Endothelial cell of umbilical vein (primary cell): ENCODE results near the gene ADTRP. TPM values are rescaled to one million over a fixed set of nuclear protein-coding genes. Genes with fewer than 3 reads are reported as not detected.

ENCODE experiments used
- BruUV-seq: library from RNA; stranded (reverse); fragments of 400-500 nt; replicated peaks from 2 replicates; lab custom pipeline; 2021; lab: Mats Ljungman, UMichigan
- CTCF ChIA-PET: fragments of 300-600, 350-600 bp; sonication (Branson Sonifier 250); formaldehyde crosslinking; loops from one replicate; lab custom pipeline; 2021; ENCODE audit warnings: antibody characterized with exemption, inconsistent platforms; lab: Charles Lee
- POLR2A ChIA-PET: fragments of 300-600, 350-600 bp; sonication (Branson Sonifier 250); formaldehyde crosslinking; loops from one replicate; lab custom pipeline; 2021; ENCODE audit warnings: antibody characterized with exemption, inconsistent platforms; lab: Charles Lee
- DNase-seq: peaks from one replicate; pipeline ENCODE4 v3.0.0-alpha.2; 2011; ENCODE audit warnings: low read depth, low spot score
- FAIRE-seq: peaks from 2 replicates; lab custom pipeline; 2011; peaks lifted over from hg19 to GRCh38; lab: Jason Lieb, UNC
- H2AFZ ChIP-seq: 2 replicates; pipeline ENCODE4 v1.6.0; 2012; ENCODE audit warnings: low read depth, low read length, control low read depth, inconsistent platforms
- H3K27ac ChIP-seq: 2 replicates; pipeline ENCODE4 v1.5.1; 2011; ENCODE audit warnings: low read depth, mild to moderate bottlenecking, control low read depth, low read length, moderate library complexity; ENCODE audit not compliant: insufficient read depth
- H3K27me3 ChIP-seq, 2 experiments: 2 replicates each; pipeline versions ENCODE4 v1.6.0 to v1.6.1; 2011; ENCODE audit warnings: low read length in 2 of 2, mixed read lengths in 1 of 2; ENCODE audit not compliant: control insufficient read depth in 2 of 2, insufficient read depth in 2 of 2
- H3K36me3 ChIP-seq, 2 experiments: 2 replicates in 1 of 2; 3 replicates in 1 of 2; pipeline ENCODE4 v1.5.1; 2011; ENCODE audit warnings: low read length in 2 of 2, mild to moderate bottlenecking in 1 of 2, moderate library complexity in 1 of 2; ENCODE audit not compliant: control insufficient read depth in 2 of 2, insufficient read depth in 2 of 2; ENCODE audit errors: extremely low read depth in 1 of 2
- H3K4me1 ChIP-seq: 3 replicates; pipeline ENCODE4 v1.5.1; 2011; ENCODE audit warnings: mild to moderate bottlenecking, low read length; ENCODE audit not compliant: control insufficient read depth, insufficient read depth; ENCODE audit errors: extremely low read depth
- H3K4me2 ChIP-seq: 2 replicates; pipeline ENCODE4 v1.6.1; 2011; ENCODE audit warnings: low read length, control low read depth, mixed read lengths; ENCODE audit not compliant: insufficient read depth
- H3K4me3 ChIP-seq, 3 experiments: fragments of 200-600 bp in 1 of 3; sonication (generic), shearing (Covaris generic) in 1 of 3; replicated peaks in 1 of 3; 2 replicates each; pipeline ENCODE4 v1.5.1; 2011 to 2016; ENCODE audit warnings: control low read depth in 3 of 3, low read length in 3 of 3, mild to moderate bottlenecking in 2 of 3, inconsistent platforms in 1 of 3, low read depth in 1 of 3, moderate library complexity in 1 of 3; ENCODE audit not compliant: insufficient read depth in 1 of 3
- H3K79me2 ChIP-seq: 2 replicates; pipeline ENCODE4 v1.6.0; 2012; ENCODE audit warnings: low read length, inconsistent platforms; ENCODE audit not compliant: control insufficient read depth, insufficient read depth
- H3K9ac ChIP-seq: replicated peaks from 2 replicates; pipeline ENCODE3; 2011; ENCODE audit warnings: low read length, control low read depth; ENCODE audit not compliant: insufficient read depth; ENCODE audit errors: extremely low read depth
- H3K9me1 ChIP-seq: replicated peaks from 3 replicates; pipeline ENCODE4 v1.6.0; 2011; ENCODE audit warnings: mild to moderate bottlenecking, low read length; ENCODE audit not compliant: control insufficient read depth, insufficient read depth; ENCODE audit errors: extremely low read depth
- H3K9me3 ChIP-seq: replicated peaks from 2 replicates; pipeline ENCODE4 v1.5.1; 2012; ENCODE audit warnings: low read length, inconsistent platforms; ENCODE audit not compliant: control insufficient read depth, insufficient read depth
- H4K20me1 ChIP-seq: replicated peaks from 2 replicates; pipeline ENCODE3; 2011; ENCODE audit warnings: mild to moderate bottlenecking, low read length; ENCODE audit not compliant: control insufficient read depth, insufficient read depth; ENCODE audit errors: extremely low read depth
- FOS ChIP-seq: IDR thresholded peaks from 2 replicates; pipeline ENCODE4 v1.6.1; 2011; ENCODE audit warnings: mild to moderate bottlenecking, low read length, moderate library complexity, borderline replicate concordance; ENCODE audit not compliant: insufficient read depth
- GATA2 ChIP-seq: IDR thresholded peaks from 2 replicates; pipeline ENCODE4 v1.7.0; 2011; ENCODE audit warnings: low read depth, mild to moderate bottlenecking, moderate library complexity, mixed read lengths, low read length; ENCODE audit not compliant: insufficient read length, insufficient read depth
- JUN ChIP-seq: IDR thresholded peaks from 2 replicates; pipeline ENCODE4 v1.6.1; 2011; ENCODE audit warnings: borderline replicate concordance, low read depth; ENCODE audit not compliant: insufficient read length, insufficient read depth
- MYC ChIP-seq: IDR thresholded peaks from one replicate; pipeline ENCODE4 v1.6.1; 2011; ENCODE audit warnings: mild to moderate bottlenecking, low read depth, low read length
- POLR2A ChIP-seq: IDR thresholded peaks from 2 replicates; pipeline ENCODE4 v1.6.1; 2012; ENCODE audit warnings: low read depth, mild to moderate bottlenecking, control low read depth, low read length
- POLR2AphosphoS5 ChIP-seq: IDR thresholded peaks from 2 replicates; pipeline ENCODE4 v1.6.1; 2012; ENCODE audit warnings: low read depth, mild to moderate bottlenecking, control low read depth, low read length, moderate library complexity; ENCODE audit not compliant: insufficient read depth
- dilution Hi-C: fragments of 300-500 bp; cut with MboI; formaldehyde crosslinking; loops from one replicate; pipeline ENCODE4 v1.15.0; 2019; ENCODE audit warnings: low sequenced_read_pairs; ENCODE audit not compliant: extremely low pct_ligation_motif_present
- intact Hi-C: fragments of 100-400 bp; cut with micrococcal nuclease; formaldehyde crosslinking; loops from one replicate; pipeline ENCODE4 v1.10.0; 2022
- polyA plus RNA-seq, 4 experiments: library from polyadenylated mRNA; depleted of rRNA in 3 of 4; stranded (reverse) in 3 of 4; unstranded in 1 of 4; fragments of >200 nt; gene quantifications; 2 replicates each; pipeline versions ENCODE4 v1.2.1 to v1.2.3, GENCODE V29; 2011 to 2012; ENCODE audit warnings: missing spikeins in 1 of 4
- total RNA-seq: library from RNA; stranded (reverse); gene quantifications from 2 replicates; pipeline ENCODE4 v1.2.3, GENCODE V29; 2021
- TF ChIP-seq, protein P1 (sequence below), 2 donors: IDR thresholded peaks; 1 replicate in 1 of 2; 2 replicates in 1 of 2; pipeline ENCODE4 v1.5.1; 2011; ENCODE audit warnings: low read length in 2 of 2, mild to moderate bottlenecking in 2 of 2, moderate library complexity in 2 of 2, control low read depth in 1 of 2, inconsistent platforms in 1 of 2, low read depth in 1 of 2; ENCODE audit not compliant: insufficient read depth in 1 of 2; ENCODE audit errors: extremely low read depth in 1 of 2
- TF ChIP-seq, protein P2 (sequence below): IDR thresholded peaks from 2 replicates; pipeline ENCODE4 v1.6.1; 2011; ENCODE audit not compliant: insufficient read depth, insufficient read length

The ADTRP gene
- total and polyA plus RNA-seq, 2 donors (not counting 3 experiments of a cell fraction or from before 2014, with no cell fraction given) = 3.3 to 4.4 TPM

DNA sequence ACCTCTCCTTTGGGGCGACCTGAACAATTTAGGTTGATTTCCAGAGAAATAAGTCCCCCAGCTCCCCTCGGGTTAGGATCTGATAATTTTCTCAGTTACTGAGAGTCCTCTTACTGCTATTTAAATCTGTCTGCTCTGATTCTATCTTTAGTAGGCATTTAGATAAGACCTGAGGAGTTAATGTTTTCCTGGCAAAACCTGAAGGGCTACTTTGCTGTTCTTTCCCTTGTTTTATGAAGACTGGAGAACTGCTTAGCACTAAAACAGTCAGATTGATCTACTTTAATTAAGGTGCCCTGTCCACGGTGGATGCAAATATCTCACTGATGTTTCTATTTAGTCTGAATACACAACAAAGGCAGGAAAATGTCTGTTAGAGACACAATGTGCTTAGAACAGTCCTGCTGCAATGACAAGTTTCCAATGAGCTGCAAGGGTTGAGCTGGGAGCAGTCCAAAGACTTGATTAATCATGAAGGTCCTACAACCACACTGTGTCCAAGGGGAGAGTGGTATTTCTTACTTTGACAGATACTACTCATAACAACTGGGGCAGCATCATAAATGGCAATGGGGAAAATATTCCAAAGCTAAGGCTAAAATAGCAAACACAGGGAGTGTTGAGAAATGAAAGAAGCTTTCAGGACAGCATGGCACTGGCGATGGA lies 15.7 kb downstream of the ADTRP start:
- dilution Hi-C loops = loop anchor here (25.0 kb wide), 1 partner anchor 524 kb away; the partner anchor contains the start of gene EDN1
- TF ChIP-seq GATA2 (no peak), POLR2A (no peak), FOS (no peak), JUN (no peak), MYC (no peak), POLR2AphosphoS5 (no peak)
- TF ChIP-seq, protein P1, sequence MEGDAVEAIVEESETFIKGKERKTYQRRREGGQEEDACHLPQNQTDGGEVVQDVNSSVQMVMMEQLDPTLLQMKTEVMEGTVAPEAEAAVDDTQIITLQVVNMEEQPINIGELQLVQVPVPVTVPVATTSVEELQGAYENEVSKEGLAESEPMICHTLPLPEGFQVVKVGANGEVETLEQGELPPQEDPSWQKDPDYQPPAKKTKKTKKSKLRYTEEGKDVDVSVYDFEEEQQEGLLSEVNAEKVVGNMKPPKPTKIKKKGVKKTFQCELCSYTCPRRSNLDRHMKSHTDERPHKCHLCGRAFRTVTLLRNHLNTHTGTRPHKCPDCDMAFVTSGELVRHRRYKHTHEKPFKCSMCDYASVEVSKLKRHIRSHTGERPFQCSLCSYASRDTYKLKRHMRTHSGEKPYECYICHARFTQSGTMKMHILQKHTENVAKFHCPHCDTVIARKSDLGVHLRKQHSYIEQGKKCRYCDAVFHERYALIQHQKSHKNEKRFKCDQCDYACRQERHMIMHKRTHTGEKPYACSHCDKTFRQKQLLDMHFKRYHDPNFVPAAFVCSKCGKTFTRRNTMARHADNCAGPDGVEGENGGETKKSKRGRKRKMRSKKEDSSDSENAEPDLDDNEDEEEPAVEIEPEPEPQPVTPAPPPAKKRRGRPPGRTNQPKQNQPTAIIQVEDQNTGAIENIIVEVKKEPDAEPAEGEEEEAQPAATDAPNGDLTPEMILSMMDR (IDR thresholded peaks at IDR 0.05; ENCODE audit: extremely low read depth in 1 of 2, insufficient read depth in 1 of 2, low read depth in 1 of 2, low read length in 2 of 2) = no peak
- TF ChIP-seq, protein P2, sequence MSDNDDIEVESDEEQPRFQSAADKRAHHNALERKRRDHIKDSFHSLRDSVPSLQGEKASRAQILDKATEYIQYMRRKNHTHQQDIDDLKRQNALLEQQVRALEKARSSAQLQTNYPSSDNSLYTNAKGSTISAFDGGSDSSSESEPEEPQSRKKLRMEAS = no peak
- peak overlapping the region; percentile 34 for H2AFZ ChIP-seq
- no TSS peak for BruUV-seq
- no peak for FAIRE-seq
- intact Hi-C loops = loop anchor here (10.0 kb wide), 1 partner anchor 722 kb away; no protein-coding TSS in a partner anchor
- peaks cover under 1% of the 10 kb centered on the region for H3K79me2 ChIP-seq
- peaks cover 37% of the 10 kb centered on the region for H3K4me1 ChIP-seq
- ChIA-PET POLR2A (no interaction called here), CTCF (interaction anchor here (1.3 to 2.4 kb wide), 4 partner anchors 8 to 36 kb away, joined by 3 to 6 read pairs (median 3); no protein-coding TSS in a partner anchor)
- DNase-seq = peak; percentile 34
- no peak overlapping the region for H3K4me2 ChIP-seq
- H4K20me1 ChIP-seq = no peaks in the 10 kb centered on the region
- no peaks in the 10 kb centered on the region for H3K36me3 ChIP-seq
- no peaks in the 10 kb centered on the region for H3K9me3 ChIP-seq
- H3K27me3 ChIP-seq = no peaks in the 10 kb centered on the region
- no peak overlapping the region for H3K27ac ChIP-seq
- no peak overlapping the region for H3K4me3 ChIP-seq
- no peak overlapping the region for H3K9ac ChIP-seq
- no peaks in the 10 kb centered on the region for H3K9me1 ChIP-seq
